Measurements from ENCODE around the gene ASXL1.

The ASXL1 gene

DNA sequence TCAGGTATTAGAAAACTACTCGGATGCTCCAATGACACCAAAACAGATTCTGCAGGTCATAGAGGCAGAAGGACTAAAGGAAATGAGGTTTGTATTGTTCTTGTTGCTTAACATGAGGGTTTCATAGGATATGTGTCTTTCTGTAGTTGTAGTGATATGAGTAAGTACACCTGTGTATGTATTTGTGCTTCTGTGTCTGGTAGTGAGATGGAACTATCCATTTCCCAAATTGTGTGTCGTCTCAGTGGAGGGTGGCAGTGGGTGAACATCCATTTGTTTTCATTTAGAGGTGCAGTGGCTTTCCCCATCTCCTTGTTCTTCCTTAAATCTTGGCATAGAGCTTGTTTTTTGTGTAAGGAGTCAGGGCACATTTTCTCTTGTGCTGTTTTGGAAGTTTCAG lies 8.2 kb downstream of the ASXL1 start (continued):
- TF ChIP-seq, protein P1, sequence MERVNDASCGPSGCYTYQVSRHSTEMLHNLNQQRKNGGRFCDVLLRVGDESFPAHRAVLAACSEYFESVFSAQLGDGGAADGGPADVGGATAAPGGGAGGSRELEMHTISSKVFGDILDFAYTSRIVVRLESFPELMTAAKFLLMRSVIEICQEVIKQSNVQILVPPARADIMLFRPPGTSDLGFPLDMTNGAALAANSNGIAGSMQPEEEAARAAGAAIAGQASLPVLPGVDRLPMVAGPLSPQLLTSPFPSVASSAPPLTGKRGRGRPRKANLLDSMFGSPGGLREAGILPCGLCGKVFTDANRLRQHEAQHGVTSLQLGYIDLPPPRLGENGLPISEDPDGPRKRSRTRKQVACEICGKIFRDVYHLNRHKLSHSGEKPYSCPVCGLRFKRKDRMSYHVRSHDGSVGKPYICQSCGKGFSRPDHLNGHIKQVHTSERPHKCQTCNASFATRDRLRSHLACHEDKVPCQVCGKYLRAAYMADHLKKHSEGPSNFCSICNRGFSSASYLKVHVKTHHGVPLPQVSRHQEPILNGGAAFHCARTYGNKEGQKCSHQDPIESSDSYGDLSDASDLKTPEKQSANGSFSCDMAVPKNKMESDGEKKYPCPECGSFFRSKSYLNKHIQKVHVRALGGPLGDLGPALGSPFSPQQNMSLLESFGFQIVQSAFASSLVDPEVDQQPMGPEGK (CRISPR knock-in tag; IDR thresholded peaks at IDR 0.05; ENCODE audit: borderline replicate concordance) = no peak
- TF ChIP-seq, protein P2, sequence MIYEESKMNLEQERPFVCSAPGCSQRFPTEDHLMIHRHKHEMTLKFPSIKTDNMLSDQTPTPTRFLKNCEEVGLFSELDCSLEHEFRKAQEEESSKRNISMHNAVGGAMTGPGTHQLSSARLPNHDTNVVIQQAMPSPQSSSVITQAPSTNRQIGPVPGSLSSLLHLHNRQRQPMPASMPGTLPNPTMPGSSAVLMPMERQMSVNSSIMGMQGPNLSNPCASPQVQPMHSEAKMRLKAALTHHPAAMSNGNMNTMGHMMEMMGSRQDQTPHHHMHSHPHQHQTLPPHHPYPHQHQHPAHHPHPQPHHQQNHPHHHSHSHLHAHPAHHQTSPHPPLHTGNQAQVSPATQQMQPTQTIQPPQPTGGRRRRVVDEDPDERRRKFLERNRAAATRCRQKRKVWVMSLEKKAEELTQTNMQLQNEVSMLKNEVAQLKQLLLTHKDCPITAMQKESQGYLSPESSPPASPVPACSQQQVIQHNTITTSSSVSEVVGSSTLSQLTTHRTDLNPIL (CRISPR knock-in tag; IDR thresholded peaks at IDR 0.05; ENCODE audit: low read depth) = no peak
- no peak for TF ChIP-seq PPARA (CRISPR knock-in tag; IDR thresholded peaks at IDR 0.05; ENCODE audit: borderline replicate concordance)

DNA sequence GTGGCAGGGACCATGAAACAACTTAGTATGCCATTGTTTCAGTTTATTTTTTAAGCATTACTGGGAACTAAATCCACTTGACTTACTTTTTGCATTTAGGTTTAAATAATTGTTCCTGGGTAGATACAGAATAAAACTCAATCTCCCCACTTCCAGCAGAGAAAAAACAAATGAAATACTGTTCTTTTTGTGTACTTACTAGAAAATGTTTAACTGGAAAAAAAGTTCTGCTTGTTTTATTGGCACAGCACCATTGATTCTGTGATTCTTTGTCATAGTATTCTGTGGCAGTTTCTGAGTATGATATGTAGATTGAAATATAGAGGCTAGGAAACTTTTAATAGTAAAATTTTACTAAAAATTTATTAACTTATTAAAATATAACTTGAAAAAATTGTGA lies 10.2 kb downstream of the ASXL1 start:
- TF ChIP-seq ZFP3 (CRISPR knock-in tag; IDR thresholded peaks at IDR 0.05) (no peak), ZFP30 (CRISPR knock-in tag; IDR thresholded peaks at IDR 0.05) (no peak), ZNF565 (CRISPR knock-in tag; conservative IDR thresholded peaks at IDR 0.05; ENCODE audit: low read depth) (no peak), BACH2 (CRISPR knock-in tag; IDR thresholded peaks at IDR 0.05; ENCODE audit: borderline replicate concordance) (no peak)
- ATAC-seq = no peak

DNA sequence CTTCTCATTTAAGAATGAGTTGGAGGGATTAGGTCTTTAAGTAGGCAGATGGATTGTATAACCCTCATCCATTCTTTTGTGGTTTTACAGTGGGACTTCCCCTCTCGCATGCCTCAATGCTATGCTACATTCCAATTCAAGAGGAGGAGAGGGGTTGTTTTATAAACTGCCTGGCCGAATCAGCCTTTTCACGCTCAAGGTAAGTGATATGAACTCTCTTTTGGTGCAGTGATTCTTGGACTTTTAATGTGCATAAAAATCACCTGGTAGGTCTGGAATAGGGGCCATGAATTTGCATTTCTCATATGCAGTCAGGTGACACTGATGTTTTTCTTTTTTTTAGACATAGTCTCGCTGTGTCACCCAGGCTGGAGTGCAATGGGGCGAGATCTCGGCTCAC lies 10.8 kb downstream of the ASXL1 start:
- TF ChIP-seq GLIS3 (CRISPR knock-in tag; IDR thresholded peaks at IDR 0.05) (no peak), PPARA (CRISPR knock-in tag; IDR thresholded peaks at IDR 0.05; ENCODE audit: borderline replicate concordance) (no peak), OSR1 (CRISPR knock-in tag; IDR thresholded peaks at IDR 0.05) (no peak), ARNTL (CRISPR knock-in tag; IDR thresholded peaks at IDR 0.05; ENCODE audit: borderline replicate concordance, low read depth) (no peak), ZC3H10 (CRISPR knock-in tag; IDR thresholded peaks at IDR 0.05) (no peak), BACH2 (CRISPR knock-in tag; IDR thresholded peaks at IDR 0.05; ENCODE audit: borderline replicate concordance) (no peak), ZNF70 (CRISPR knock-in tag; IDR thresholded peaks at IDR 0.05) (no peak), ZNF565 (CRISPR knock-in tag; conservative IDR thresholded peaks at IDR 0.05; ENCODE audit: low read depth) (no peak), ESRRG (CRISPR knock-in tag; IDR thresholded peaks at IDR 0.05) (no peak)
- TF ChIP-seq, protein P3, sequence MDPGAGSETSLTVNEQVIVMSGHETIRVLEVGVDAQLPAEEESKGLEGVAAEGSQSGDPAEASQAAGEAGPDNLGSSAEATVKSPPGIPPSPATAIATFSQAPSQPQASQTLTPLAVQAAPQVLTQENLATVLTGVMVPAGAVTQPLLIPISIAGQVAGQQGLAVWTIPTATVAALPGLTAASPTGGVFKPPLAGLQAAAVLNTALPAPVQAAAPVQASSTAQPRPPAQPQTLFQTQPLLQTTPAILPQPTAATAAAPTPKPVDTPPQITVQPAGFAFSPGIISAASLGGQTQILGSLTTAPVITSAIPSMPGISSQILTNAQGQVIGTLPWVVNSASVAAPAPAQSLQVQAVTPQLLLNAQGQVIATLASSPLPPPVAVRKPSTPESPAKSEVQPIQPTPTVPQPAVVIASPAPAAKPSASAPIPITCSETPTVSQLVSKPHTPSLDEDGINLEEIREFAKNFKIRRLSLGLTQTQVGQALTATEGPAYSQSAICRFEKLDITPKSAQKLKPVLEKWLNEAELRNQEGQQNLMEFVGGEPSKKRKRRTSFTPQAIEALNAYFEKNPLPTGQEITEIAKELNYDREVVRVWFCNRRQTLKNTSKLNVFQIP (CRISPR knock-in tag; IDR thresholded peaks at IDR 0.05; ENCODE audit: borderline replicate concordance, low read depth) = no peak
- TF ChIP-seq, protein P2 (CRISPR knock-in tag; IDR thresholded peaks at IDR 0.05; ENCODE audit: low read depth) = no peak
- TF ChIP-seq, protein P4, sequence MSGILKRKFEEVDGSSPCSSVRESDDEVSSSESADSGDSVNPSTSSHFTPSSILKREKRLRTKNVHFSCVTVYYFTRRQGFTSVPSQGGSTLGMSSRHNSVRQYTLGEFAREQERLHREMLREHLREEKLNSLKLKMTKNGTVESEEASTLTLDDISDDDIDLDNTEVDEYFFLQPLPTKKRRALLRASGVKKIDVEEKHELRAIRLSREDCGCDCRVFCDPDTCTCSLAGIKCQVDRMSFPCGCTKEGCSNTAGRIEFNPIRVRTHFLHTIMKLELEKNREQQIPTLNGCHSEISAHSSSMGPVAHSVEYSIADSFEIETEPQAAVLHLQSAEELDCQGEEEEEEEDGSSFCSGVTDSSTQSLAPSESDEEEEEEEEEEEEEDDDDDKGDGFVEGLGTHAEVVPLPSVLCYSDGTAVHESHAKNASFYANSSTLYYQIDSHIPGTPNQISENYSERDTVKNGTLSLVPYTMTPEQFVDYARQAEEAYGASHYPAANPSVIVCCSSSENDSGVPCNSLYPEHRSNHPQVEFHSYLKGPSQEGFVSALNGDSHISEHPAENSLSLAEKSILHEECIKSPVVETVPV (CRISPR knock-in tag; IDR thresholded peaks at IDR 0.05) = no peak
- ATAC-seq = no peak

DNA sequence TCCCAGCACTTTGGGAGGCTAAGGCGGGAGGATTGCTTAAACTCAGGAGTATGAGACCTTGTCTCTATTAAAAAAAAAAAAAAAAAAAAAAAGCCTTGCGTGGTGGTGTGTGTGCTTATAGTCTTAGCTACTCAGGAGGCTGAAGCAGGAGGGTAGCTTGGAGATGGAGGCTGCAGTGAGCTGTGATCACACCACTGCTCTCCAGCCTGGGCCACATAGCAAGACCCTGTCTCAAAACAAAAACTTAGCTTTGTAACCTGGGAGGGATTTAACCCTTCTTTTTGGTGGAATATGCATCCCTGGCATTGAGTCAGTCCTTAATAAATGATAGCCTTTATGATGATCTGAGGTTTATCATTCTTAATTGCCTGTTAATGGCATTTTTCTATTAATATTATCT lies 12.8 kb downstream of the ASXL1 start:
- ATAC-seq = no peak
- no peak for TF ChIP-seq ZNF565 (CRISPR knock-in tag; conservative IDR thresholded peaks at IDR 0.05; ENCODE audit: low read depth)
- TF ChIP-seq, protein P2 (CRISPR knock-in tag; IDR thresholded peaks at IDR 0.05; ENCODE audit: low read depth) = no peak
- TF ChIP-seq ESRRG (CRISPR knock-in tag; IDR thresholded peaks at IDR 0.05) = no peak
- TF ChIP-seq ZFP3 (CRISPR knock-in tag; IDR thresholded peaks at IDR 0.05) = no peak
- no peak for TF ChIP-seq SNAI2 (CRISPR knock-in tag; IDR thresholded peaks at IDR 0.05)
- TF ChIP-seq BACH2 (CRISPR knock-in tag; IDR thresholded peaks at IDR 0.05; ENCODE audit: borderline replicate concordance) = no peak
- no peak for TF ChIP-seq ARNTL (CRISPR knock-in tag; IDR thresholded peaks at IDR 0.05; ENCODE audit: borderline replicate concordance, low read depth)
- TF ChIP-seq, protein P3 (CRISPR knock-in tag; IDR thresholded peaks at IDR 0.05; ENCODE audit: borderline replicate concordance, low read depth) = no peak
- no peak for TF ChIP-seq OSR1 (CRISPR knock-in tag; IDR thresholded peaks at IDR 0.05)
- TF ChIP-seq ZNF70 (CRISPR knock-in tag; IDR thresholded peaks at IDR 0.05) = no peak
- no peak for TF ChIP-seq TOX (CRISPR knock-in tag; IDR thresholded peaks at IDR 0.05; ENCODE audit: borderline replicate concordance)
